ENCODE results near the gene ST6GAL1. TPM values are rescaled to one million over a fixed set of nuclear protein-coding genes. Genes with fewer than 3 reads are reported as not detected.
A peak's percentile ranks its signal among the peaks of the same experiment; 100 is the strongest.
"Not testable (repeated sequence)": the region's sequence is repeated elsewhere in the genome, so short reads cannot be mapped to it uniquely, and the experiment has no call there.

Gene ST6GAL1
- total RNA-seq, 2 experiments from 2014 or later = 76.2 to 78.0 TPM

- Mint-ChIP-seq H3K36me3 (ENCODE audit: low read depth) (peaks cover 47% of the 10 kb centered on the region), H3K4me1 (ENCODE audit: low read depth) (peaks cover 66% of the 10 kb centered on the region), H3K9me3 (peaks cover 11% of the 10 kb centered on the region), H3K27me3 (ENCODE audit: low read depth) (no peaks in the 10 kb centered on the region), H3K4me3 (no peak overlapping the region), H3K27ac (peak overlapping the region; percentile 60)
- CTCF ChIA-PET = interaction anchor here (1.2 kb wide), 1 partner anchor 18 kb away, joined by 4 read pairs; no protein-coding TSS in a partner anchor
- intact Hi-C loops (cut with micrococcal nuclease) = loop anchor here (2.0 kb wide), 2 partner anchors 49 to 61 kb away; no protein-coding TSS in a partner anchor
- no peak for DNase-seq
These were observed 21.6 kb downstream of the ST6GAL1 start for GRCh38 chr3:186951640-186952552.

- DNase-seq = peak; percentile 27
- CTCF ChIA-PET = interaction anchor here (0.6 to 1.2 kb wide), 3 partner anchors 19 to 186 kb away, joined by 4 to 5 read pairs (median 4); partner anchors contain the start of gene RPL39L
- Mint-ChIP-seq H3K4me1 (ENCODE audit: low read depth) (peaks cover 67% of the 10 kb centered on the region), H3K4me3 (peak overlapping the region; percentile 4), H3K27me3 (ENCODE audit: low read depth) (no peaks in the 10 kb centered on the region), H3K27ac (peak overlapping the region; percentile 60), H3K36me3 (ENCODE audit: low read depth) (peaks cover 47% of the 10 kb centered on the region), H3K9me3 (peaks cover 11% of the 10 kb centered on the region)
- intact Hi-C loops (cut with micrococcal nuclease) = loop anchor here (1.0 to 2.0 kb wide), 5 partner anchors 36 to 72 kb away; no protein-coding TSS in a partner anchor
These were observed 22.7 kb downstream of the ST6GAL1 start for GRCh38 chr3:186953011-186953487.

- H3K9me3 Mint-ChIP-seq = peaks cover 11% of the 10 kb centered on the region
- DNase-seq; H3K27me3 Mint-ChIP-seq (ENCODE audit: low read depth); CTCF ChIA-PET; H3K4me3 Mint-ChIP-seq: not testable (repeated sequence)
- peaks cover 68% of the 10 kb centered on the region for H3K4me1 Mint-ChIP-seq (ENCODE audit: low read depth)
- intact Hi-C loops (cut with micrococcal nuclease) = loop anchor here (1.0 to 2.0 kb wide), 5 partner anchors 35 to 72 kb away; no protein-coding TSS in a partner anchor
- peaks cover 45% of the 10 kb centered on the region for H3K36me3 Mint-ChIP-seq (ENCODE audit: low read depth)
- peak overlapping the region; percentile 15 for H3K27ac Mint-ChIP-seq
These were observed 23.8 kb downstream of the ST6GAL1 start for GRCh38 chr3:186953992-186954699.

GRCh38 chr3:186955898-186956696 is 25.8 kb downstream of the ST6GAL1 start:
- intact Hi-C loops (cut with micrococcal nuclease) = no loop called here
- Mint-ChIP-seq H3K9me3 (peaks cover 11% of the 10 kb centered on the region), H3K36me3 (ENCODE audit: low read depth) (peaks cover 31% of the 10 kb centered on the region), H3K4me3 (no peak overlapping the region), H3K27me3 (ENCODE audit: low read depth) (no peaks in the 10 kb centered on the region), H3K4me1 (ENCODE audit: low read depth) (peaks cover 66% of the 10 kb centered on the region), H3K27ac (no peak overlapping the region)
- CTCF ChIA-PET = interaction anchor here (0.7 kb wide), 1 partner anchor 321 kb away, joined by 3 read pairs; no protein-coding TSS in a partner anchor
- DNase-seq = no peak

GRCh38 chr3:186959029-186959624 is 28.8 kb downstream of the ST6GAL1 start:
- no peak for DNase-seq
- no peaks in the 10 kb centered on the region for H3K27me3 Mint-ChIP-seq (ENCODE audit: low read depth)
- no peak overlapping the region for H3K4me3 Mint-ChIP-seq
- intact Hi-C loops (cut with micrococcal nuclease) = no loop called here
- H3K27ac Mint-ChIP-seq = peak overlapping the region; percentile 1
- CTCF ChIA-PET = interaction anchor here (0.6 kb wide), 1 partner anchor 12 kb away, joined by 3 read pairs; no protein-coding TSS in a partner anchor
- no peaks in the 10 kb centered on the region for H3K9me3 Mint-ChIP-seq
- H3K36me3 Mint-ChIP-seq (ENCODE audit: low read depth) = peaks cover 17% of the 10 kb centered on the region
- peaks cover 45% of the 10 kb centered on the region for H3K4me1 Mint-ChIP-seq (ENCODE audit: low read depth)

GRCh38 chr3:186960347-186960746 is 30.0 kb downstream of the ST6GAL1 start:
- Mint-ChIP-seq H3K9me3 (no peaks in the 10 kb centered on the region), H3K4me1 (ENCODE audit: low read depth) (peaks cover 41% of the 10 kb centered on the region), H3K27me3 (ENCODE audit: low read depth) (no peaks in the 10 kb centered on the region), H3K36me3 (ENCODE audit: low read depth) (peaks cover 16% of the 10 kb centered on the region), H3K27ac (no peak overlapping the region), H3K4me3 (no peak overlapping the region)
- no peak for DNase-seq
- CTCF ChIA-PET = interaction anchor here (0.9 kb wide), 2 partner anchors 28 to 29 kb away, joined by 3 to 4 read pairs; no protein-coding TSS in a partner anchor
- intact Hi-C loops (cut with micrococcal nuclease) = no loop called here

- peaks cover 31% of the 10 kb centered on the region for H3K4me1 Mint-ChIP-seq (ENCODE audit: low read depth)
- H3K27ac Mint-ChIP-seq = no peak overlapping the region
- H3K36me3 Mint-ChIP-seq (ENCODE audit: low read depth) = peaks cover 20% of the 10 kb centered on the region
- DNase-seq = no peak
- intact Hi-C loops (cut with micrococcal nuclease) = no loop called here
- no peak overlapping the region for H3K4me3 Mint-ChIP-seq
- CTCF ChIA-PET = interaction anchor here (1.6 kb wide), 1 partner anchor 151 kb away, joined by 5 read pairs; no protein-coding TSS in a partner anchor
- H3K27me3 Mint-ChIP-seq (ENCODE audit: low read depth) = no peaks in the 10 kb centered on the region
- H3K9me3 Mint-ChIP-seq = no peaks in the 10 kb centered on the region
These were observed 32.1 kb downstream of the ST6GAL1 start for GRCh38 chr3:186962445-186962844.

- CTCF ChIA-PET = no interaction called here
- Mint-ChIP-seq H3K27ac (no peak overlapping the region), H3K4me3 (no peak overlapping the region), H3K4me1 (ENCODE audit: low read depth) (peaks cover 35% of the 10 kb centered on the region), H3K9me3 (no peaks in the 10 kb centered on the region), H3K27me3 (ENCODE audit: low read depth) (no peaks in the 10 kb centered on the region), H3K36me3 (ENCODE audit: low read depth) (peaks cover 25% of the 10 kb centered on the region)
- intact Hi-C loops (cut with micrococcal nuclease) = no loop called here
- DNase-seq = no peak
These were observed 33.3 kb downstream of the ST6GAL1 start for GRCh38 chr3:186963636-186964035.

- Mint-ChIP-seq H3K27ac (no peak overlapping the region), H3K9me3 (no peaks in the 10 kb centered on the region), H3K4me1 (ENCODE audit: low read depth) (peaks cover 33% of the 10 kb centered on the region), H3K4me3 (no peak overlapping the region), H3K36me3 (ENCODE audit: low read depth) (peaks cover 25% of the 10 kb centered on the region), H3K27me3 (ENCODE audit: low read depth) (no peaks in the 10 kb centered on the region)
- CTCF ChIA-PET = no interaction called here
- no peak for DNase-seq
- intact Hi-C loops (cut with micrococcal nuclease) = no loop called here
These were observed 33.7 kb downstream of the ST6GAL1 start for GRCh38 chr3:186964071-186964470.

GRCh38 chr3:186964616-186965015 is 34.3 kb downstream of the ST6GAL1 start:
- H3K4me3 Mint-ChIP-seq = no peak overlapping the region

GRCh38 chr3:186965141-186965879 is 35.0 kb downstream of the ST6GAL1 start:
- DNase-seq = peak; percentile 12
- Mint-ChIP-seq H3K27me3 (ENCODE audit: low read depth) (no peaks in the 10 kb centered on the region), H3K36me3 (ENCODE audit: low read depth) (peaks cover 30% of the 10 kb centered on the region), H3K27ac (no peak overlapping the region), H3K4me3 (no peak overlapping the region), H3K4me1 (ENCODE audit: low read depth) (peaks cover 33% of the 10 kb centered on the region), H3K9me3 (no peaks in the 10 kb centered on the region)
- CTCF ChIA-PET = interaction anchor here (1.3 kb wide), 1 partner anchor 32 kb away, joined by 3 read pairs; no protein-coding TSS in a partner anchor
- intact Hi-C loops (cut with micrococcal nuclease) = no loop called here

More at GRCh38 chr3:186964616-186965015, 34.3 kb downstream of the ST6GAL1 start:
- Mint-ChIP-seq H3K27ac (no peak overlapping the region), H3K9me3 (no peaks in the 10 kb centered on the region), H3K36me3 (ENCODE audit: low read depth) (peaks cover 30% of the 10 kb centered on the region), H3K27me3 (ENCODE audit: low read depth) (no peaks in the 10 kb centered on the region), H3K4me1 (ENCODE audit: low read depth) (peaks cover 34% of the 10 kb centered on the region)
- DNase-seq = no peak
- CTCF ChIA-PET = no interaction called here
- intact Hi-C loops (cut with micrococcal nuclease) = no loop called here
